T-helper 22 cell (primary cell): ENCODE data around the gene COL4A1.

ENCODE experiments used
- DNase-seq: peaks from one replicate; pipeline ENCODE4 v3.0.0-alpha.2; 2020; ENCODE audit warnings: low read depth

Gene COL4A1

DNA sequence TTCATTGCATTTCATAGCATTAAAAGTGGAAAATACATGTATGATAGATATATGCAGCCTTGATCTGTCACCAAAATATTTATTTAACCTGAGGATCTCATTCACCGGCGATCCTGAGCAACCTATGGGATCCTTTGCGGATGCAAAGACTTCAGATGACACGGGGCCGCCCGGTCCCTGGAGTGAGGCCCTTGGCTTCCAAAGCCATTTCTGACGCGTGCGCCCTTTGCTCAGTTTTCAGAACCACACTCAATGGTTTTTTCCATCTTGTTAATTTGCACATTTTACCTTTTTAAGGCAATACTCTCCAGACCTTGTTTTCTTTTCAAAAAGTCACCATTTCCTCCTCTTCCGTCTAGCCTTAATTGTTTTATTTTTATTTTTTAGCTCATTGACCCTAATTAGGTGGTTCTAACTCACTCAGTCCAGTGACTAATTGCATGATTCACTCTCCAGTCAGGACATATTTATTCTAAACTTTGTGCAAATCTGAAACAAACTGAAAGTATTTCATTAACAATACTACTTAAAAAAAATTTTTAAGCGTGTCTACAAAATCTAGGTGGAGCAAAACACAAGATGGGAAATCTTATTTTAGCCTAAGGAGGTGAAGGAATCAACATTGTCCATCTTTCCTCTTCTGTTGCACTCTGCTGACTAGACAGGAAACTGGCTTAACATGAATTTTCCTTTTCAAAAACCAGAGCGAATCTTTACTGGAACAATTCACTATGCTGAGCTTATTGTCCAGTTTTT is 47.9 kb downstream of the COL4A1 start:
- no peak for DNase-seq

DNA sequence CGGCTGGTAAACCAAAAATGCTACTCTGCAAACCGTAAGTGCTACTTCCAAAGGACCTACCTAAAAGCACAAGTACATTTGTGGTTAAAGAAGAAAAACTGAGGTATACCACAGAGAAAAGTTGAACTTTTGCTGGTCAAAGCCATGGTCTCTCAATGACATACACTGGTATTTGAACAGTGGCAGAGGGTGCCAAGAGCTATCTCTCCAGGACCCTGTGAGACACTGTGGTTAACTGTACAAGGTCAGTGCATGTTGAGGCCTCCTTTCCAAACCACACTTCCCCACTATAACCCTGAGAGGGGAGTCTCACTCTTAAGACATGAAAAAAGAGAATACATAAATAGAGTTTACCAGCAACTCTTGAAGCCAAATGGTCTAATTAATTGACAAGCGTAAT is 49.5 kb downstream of the COL4A1 start:
- no peak for DNase-seq

DNA sequence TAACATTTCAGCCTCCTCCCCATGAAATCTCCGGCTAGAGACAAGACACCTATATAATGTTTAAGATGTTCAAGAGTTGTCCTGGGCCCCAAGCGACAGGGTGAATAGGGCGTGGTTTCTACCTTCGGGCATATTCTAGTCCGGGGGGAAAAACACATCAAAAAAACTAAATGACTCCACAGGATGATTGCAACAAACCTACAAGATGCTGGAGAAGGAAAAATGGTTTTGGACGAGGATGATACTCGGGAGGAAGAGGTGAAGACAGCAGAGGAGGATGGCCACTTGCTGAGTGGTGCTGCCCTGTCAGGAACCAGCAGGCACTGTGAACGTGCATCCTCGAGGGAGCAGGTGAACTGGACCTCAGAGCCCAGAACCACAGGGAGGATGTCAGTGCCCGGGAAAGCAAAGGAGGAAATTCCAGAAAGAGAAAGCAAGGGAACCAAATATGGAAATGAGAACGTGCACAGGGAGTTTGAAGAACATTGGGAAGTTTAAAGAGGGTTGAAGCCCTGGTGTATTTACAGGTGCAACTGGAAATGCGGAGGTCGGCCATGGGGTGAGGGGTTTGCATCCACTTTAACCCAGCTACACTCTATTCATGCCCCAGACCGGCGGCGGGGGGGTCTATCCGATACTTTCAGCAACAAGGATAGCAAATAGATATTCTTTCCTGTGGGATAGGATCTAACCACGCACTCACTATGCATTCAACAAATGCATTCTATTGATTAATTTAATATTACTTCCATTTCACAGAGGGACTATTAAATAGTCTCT is 50.6 kb downstream of the COL4A1 start:
- no peak for DNase-seq

DNA sequence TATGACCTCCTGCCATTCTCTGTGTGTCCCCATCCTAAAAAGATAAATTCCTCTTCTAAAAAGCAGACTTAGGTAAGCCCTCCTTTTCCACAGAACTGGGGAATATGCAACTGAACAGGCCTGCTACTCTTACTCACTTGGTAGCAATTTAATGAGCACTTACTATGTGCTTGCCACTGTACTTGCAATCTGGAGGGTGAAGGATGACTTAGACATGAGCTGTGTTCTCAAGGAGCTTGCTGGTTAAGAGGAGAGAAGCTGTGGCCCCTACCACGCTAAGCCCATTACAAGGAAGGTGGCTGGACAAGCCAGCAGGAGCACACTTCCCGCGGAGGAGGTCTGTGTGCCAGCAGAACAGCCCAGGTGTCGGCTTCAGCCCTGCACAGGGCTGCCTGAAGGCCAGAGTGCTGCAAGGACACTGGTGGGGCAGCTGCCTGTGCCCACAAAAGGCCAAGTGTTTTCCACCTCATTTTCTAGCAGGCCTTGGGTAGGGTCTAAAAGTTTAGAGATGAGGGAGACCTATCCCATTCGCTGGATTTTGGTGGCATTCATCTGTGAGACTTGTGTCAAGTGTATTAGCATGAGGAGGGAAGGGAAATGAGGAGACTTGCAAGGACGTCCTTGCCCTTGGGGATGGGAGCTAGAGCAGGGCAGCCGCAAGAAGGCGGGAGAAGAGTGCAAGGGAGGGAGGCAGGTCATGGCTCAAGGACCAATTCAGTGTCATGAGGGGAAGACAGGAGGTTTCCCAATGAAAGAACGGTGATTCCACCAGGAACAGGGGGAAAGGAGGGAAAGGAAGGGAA is 52.0 kb downstream of the COL4A1 start:
- no peak for DNase-seq

DNA sequence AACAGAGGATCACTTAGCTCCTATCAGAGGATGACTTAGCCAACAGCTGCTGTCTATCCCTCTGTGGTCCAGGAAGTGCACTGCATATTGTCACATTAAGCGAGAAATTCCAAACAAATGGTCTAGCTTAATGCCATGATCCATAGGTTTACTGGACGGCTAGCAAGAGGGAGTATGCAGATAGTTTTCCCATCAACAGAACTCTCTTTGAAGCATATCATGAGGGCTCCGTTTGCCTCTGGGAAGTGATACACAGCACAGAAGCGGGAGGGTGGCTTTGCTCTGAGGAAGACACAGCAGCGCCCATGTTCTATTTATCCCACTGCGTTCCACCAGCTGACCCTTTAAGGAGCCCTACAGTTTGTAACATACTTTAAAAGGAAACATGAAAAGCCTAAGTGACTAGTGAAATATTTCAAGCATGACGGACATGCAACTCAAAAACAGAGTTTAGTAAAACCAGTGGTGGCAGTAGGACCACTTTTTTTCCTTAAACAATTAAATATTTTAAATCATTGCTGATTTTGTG is 52.7 kb downstream of the COL4A1 start:
- no peak for DNase-seq

DNA sequence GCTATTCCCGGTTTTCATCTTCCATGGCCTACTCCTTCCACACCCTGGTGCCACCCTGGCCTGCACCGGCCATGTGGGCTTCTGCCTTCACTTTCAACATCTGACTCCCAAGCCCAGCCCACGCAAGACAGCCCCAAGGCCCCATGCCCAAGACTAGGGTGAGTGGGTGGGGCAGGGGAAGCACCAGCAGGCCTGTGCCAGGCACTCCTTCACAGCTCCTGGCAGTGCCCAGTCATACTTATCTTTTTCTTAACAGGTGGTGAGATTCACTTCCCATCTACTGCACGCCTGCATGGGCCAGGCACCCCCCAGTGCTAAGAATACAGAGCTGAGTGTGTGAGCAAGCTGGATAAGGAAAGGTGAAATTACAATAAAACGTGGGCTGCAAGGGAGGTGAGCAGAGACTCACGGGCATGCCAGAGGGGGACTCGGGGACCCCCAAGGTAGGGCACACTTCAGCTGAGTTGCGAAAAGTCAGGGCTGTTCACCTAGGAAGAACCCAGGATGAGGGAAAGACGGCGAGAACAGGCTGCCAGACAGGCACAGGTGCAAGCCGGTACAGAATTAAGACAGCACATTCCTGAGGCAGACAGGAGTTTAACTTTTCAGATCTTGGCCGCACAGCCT is 55.7 kb downstream of the COL4A1 start:
- DNase-seq, result no peak

DNA sequence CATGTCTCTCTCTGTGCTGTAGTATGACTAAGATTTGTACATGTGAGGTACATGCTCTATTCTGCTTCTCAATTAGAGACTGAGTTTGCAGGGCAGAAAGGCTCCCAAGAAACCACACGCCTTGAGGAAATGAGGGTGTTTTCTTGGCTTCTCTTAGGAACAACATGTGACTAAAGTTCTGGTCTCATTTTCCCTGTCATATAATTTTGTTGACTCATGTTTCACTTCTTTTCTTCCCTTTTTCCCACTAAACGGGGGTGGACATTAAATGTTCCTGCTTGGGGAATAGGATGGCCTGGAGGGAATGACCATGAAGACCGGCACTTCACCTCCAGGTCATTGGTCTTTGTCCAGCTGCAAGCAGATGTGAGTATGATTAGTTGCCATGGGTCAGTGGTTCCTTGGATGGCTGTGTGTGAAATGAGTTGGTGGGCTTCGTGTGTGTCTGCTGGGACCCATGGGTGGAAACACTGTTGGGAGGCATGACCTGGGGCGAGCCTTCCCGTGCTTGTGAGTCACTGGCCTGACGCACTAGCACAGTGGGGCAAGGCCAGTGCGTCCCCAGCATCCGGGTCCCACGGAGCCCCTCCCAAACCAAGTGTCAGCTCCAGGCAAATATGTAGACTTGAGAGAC is 56.6 kb downstream of the COL4A1 start:
- DNase-seq, result no peak

DNA sequence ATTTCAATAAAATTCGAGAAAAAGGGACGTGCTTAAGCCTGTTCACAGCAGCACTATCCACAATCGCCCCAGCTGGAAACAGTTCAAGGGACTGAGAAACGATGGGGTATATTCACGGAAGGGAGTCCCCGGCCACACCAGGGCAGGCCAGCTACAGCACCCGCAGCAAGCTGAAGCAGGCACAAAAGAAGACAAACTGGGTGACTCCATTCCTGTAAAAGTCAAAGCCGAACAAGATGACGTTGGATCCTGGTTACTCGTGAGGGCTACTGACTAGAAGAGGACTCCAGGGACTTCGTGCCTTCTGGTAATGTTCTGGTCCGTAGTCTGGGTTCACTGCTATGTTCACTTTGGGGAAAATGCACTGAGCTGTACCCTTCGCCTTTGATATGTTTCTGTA is 57.6 kb downstream of the COL4A1 start:
- DNase-seq, result no peak

DNA sequence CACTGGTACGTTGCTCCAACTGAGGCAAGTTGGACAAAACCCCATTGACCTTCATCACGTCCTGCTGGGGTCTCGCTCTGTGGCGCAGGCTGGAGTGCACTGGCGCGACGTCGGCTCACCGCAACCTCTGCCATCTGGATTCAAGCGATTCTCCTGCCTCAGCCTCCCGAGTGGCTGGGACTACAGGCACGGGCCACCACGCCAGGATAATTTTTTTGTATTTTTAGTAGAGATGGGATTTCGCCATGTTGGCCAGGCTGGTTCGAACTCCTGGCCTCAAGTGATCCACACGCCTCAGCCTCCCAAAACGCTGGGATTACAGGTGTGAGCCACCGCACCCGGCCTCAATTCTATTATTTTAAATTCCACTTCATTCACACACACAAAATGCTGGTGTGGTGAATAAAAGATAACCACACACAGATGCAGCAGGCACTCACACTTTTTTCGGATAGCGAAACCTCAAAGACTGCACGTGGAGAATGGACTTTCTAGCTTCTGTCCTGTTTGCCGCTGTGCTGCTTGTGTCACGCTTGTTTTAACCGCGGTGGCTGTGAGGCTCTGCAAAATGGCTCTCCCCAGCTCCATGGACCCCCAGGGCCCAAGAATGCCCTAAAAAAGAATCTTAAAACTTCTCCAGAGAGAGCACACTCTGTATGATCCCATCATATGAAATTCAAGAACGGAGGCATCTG is 58.4 kb downstream of the COL4A1 start:
- DNase-seq, result no peak

DNA sequence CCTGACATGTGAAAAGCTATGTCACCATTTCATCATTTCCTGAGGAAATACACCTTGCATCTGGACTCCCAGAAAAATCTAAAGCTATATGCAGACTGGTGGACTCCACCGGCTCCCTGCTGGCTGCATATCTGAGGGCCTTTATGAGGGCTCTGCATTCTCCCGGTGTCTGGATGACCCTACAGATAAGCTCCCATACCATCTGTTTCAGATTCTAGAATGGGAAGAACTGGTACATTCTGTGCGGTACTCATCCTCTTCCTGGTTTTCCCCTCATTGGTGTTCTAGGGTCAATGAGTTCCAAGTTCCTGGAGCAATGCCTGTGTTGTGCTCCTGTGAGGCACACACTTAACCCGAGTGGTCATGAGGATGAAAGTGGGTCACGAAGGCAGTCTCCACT is 60.4 kb downstream of the COL4A1 start:
- DNase-seq, result no peak

DNA sequence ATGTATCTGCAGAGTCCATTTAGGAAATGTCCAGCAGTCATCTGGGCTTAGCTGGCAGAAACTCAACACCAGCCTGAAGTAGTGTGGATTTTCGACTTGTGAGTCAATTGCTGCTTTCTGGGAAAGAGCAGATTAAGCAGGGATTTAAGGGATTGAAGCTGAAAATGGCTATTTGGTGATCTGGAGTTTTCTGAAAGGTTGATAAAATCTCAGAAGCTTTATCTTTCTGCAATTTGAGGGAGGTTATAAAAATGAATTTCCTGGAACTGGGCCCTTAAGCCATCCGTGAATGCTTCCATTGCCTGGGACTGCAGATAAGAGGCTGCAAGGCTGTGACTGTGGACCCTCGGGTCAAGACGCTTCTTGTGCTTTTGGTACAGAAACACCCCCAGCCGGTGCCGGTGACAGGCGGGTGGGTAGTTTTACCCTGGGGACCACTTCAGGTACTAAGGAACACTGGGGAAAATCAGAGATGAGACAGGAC is 61.5 kb downstream of the COL4A1 start:
- no peak for DNase-seq

DNA sequence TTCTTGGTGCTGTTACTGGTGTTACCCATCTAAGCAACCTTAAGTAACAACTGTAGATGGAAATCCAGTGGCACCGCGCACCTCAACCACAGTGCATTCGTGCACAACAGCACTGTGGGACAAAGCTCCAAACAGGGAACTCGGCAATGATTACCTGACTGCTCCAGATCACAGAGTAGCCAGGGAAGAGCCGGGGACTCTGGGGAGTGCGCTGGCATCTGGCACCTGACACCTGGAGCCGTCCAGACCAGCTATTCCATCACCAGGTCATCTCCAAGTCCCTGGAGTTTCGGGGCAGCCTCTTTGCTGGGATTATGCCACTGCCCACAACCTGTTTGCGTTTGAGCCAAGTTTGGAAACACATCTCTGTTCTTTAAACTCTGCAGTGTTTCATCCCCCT is 62.0 kb downstream of the COL4A1 start:
- DNase-seq, result no peak

DNA sequence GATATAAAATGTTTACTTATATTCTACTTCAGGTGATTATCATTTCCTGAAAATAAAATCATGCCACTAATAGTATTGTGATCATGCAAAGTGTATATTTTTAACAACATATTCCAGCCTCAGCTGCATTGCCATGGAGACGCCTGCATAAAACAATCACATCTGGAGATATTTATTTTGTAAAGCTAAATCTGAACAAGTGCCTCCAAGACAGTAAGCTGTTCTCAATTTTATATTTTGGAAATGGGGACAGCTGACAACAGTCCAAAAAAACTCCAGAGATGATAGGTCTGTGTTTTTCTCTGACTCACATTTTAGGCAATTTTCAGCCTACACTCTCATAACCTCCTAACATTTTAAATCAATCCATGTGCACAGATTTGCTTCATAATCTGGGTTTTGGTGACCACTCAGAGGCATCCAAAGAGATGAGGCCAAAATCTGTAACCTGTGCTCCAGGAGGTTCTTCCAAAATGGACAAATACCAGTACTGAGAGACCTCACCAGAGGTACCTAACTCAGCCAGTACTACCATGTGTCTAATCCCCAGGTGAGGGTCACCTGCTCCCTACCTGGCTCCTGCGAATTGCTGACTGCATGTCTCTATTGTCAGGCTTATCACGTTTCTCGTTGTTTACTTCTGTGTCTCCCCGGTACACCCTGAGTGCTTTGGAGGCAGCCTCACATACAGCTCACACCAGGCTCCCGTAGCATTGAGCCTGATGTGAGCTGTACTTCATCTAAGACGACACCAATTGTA is 62.7 kb downstream of the COL4A1 start:
- DNase-seq, result no peak

DNA sequence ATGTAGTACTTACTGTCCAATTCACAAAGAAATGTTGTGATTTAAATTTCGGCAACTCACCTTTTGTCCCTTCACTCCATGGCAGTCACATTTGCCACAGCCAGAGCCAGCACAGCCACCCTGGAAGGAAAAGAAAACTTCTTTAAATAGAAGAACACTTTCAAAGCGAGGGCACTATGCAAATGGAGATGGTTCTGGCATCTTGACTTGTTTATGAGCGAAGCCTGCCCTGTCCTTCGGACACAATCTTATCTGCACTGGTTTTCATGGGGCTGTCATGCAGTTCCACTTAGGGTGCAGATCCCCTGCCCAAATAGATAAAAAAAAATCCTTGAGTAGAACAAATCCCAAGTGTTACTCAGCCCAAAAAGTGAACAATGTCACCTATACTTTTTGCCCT is 64.3 kb downstream of the COL4A1 start:
- DNase-seq, result no peak

DNA sequence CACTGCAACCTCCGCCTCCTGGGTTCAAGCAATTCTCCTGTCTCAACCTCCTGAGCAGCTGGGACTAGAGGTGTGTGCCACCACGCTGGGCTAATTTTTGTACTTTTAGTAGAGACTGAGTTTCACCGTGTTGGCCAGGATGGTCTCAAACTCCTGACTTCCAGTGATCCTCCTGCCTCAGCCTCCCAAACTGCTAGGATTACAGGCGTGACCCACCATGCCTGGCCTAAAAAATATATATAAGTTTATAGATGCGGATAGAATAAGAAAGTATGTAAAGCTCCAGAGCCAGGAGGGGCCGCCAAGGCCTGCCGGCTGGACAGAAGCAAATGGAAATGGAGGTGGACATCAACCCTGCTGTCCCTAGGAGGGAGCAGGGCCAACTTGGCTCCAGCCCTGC is 66.0 kb downstream of the COL4A1 start:
- DNase-seq, result no peak

DNA sequence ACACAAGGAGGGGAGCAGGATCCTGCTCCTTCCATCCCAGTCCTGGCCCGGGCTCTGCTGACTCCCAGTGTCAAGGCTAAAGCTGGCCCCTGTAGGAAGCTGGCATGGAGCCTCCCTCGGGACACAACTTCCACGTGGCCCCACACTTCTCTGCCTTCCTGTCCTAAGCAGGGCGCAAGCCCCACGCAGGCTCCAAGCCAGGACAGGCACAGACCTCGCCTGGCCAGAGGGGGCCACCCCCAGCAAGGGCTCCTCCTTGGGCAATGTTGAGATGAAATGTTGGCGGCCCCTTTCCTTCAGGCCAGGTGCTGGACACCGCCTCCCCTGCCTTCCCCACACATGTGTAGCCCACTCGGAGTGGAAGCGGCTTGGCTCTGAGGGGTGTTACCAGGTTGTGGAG is 66.6 kb downstream of the COL4A1 start:
- no peak for DNase-seq

DNA sequence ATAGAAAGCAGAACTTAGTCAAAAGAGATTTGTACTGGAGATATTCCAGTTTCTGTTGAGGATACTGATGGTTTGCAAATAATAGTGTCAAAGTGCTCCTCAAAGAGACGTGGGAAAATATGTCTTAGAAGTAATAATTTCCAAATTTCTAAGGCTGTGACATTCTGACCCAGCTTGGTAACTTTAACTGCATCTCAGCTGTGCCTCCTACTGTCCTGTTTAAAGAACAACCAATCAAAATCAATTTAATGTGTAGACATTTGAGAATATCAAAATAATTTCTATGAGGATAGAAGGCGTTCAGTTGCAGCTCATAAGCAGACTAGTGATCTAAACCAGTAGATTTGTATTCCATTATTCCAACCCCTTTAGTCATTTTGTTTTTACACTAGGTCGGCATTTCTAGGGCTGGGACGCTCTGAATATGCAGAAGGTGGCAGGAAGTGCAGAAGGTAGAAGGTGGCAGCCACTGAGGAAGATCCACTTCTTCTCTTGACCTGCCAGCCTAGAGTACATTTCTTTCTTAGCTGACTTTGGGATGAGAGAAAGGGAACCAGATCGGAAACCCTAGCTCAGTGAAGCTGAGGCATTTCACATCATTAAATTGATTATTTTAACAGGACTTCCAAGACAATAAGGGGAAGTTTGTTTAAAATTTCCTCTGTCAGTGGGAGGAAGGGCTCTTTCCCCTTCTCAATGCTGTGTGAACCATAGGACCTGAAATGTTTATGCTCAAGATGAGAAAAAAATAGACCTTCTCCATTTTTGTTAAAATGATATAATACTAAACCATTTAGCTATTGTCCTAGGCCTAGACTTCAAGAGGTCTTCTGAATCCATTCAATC is 67.5 kb downstream of the COL4A1 start:
- no peak for DNase-seq

DNA sequence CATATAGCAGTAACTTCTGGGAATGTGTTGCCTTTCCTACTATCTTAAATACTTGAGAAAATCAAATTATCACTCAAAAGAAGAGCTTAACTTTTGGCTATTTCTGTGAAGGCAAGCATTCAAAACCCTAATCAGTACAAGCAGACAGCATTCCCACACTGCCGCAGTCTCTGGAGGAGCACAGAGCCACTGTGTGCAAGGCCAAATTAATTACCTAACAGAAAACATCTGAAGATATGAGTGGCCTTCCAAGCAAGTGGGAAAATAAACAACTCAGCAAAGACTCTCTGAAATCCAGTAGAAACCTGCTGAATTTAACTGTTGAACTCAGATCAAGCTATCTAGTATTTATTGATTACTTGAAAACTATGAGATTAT is 68.2 kb downstream of the COL4A1 start:
- no peak for DNase-seq
